Activated T-cell treated with anti-CD3 and anti-CD28 coated beads for 24 hours (primary cell): ENCODE measurements around the gene IQGAP2.

Experiments
- DNase-seq: peaks from one replicate; pipeline ENCODE4 v3.0.0-alpha.2; 2020; ENCODE audit warnings: low read depth

IQGAP2 gene

DNA sequence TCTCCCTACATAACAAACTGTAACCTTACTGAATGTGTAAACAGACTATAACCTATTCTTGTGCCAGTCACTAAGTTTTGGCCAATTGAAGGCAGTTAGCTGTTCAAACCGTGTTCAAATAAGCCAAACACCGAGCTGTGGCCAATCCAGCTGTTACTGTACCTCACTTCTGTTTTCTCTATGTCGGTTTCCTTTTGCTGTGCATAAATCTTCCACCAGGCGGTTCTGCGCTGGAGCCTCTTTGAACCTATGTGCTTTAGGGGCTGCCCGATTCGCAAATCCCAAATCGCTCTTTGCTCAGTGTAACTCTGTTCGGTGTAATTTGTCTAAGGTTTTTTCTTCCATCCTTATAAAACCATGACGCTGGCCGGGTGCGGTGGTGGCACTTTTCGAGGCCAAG, 344.6 kb downstream of the IQGAP2 start:
- no peak for DNase-seq

- DNase-seq, result no peak
These were observed 348.2 kb downstream of the IQGAP2 start for GRCh38 chr5:76751291-76751690.

- DNase-seq, result no peak
These were observed 351.6 kb downstream of the IQGAP2 start for GRCh38 chr5:76754668-76755078.

DNA sequence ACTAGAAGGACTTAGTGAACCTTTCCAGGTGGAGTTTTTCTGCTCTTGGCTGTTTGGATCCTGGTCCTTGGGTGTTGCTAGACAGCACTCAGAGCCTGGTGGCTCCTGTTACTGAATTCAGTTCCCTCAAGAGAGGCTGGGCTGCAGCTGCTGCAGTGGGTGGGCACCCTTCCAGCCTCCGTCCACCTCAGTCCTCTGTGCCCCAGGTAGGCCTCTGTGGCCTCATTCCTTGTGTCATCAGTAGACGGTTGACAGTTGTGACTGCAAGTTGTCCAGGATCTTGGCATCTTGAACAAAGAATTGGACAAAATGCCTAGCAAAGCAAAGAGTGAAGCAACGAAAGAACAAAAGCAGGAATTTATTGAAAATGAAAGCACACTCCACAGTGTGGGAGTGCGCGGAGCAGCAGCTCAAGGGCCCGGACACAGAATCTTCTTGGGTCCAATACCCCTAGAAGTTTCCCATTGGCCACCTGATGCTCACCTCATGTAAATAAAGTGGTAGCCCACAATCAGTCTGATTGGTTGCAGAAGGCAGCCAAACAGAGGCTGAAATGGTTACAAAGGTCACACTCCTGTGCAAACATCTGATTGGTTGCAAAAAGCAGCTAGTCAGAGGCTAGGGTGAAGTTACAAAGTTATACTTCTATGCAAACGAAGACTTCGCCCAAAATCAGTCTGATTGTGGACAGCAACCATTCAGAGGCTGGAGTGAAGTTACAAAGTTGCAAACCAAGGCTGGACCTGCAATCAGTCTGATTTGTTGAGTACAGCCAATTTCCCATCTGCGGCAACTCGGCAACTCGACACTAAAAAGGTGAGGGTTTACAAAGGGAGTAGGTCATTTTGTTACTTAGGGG, 352.9 kb downstream of the IQGAP2 start:
- no peak for DNase-seq

- no peak for DNase-seq
These were observed 354.0 kb downstream of the IQGAP2 start for GRCh38 chr5:76757049-76757448.
